ENCODE results near the gene ISX. TPM values are rescaled to one million over a fixed set of nuclear protein-coding genes. Genes with fewer than 3 reads are reported as not detected.
A peak's percentile ranks its signal among the peaks of the same experiment; 100 is the strongest.

ISX gene
- total RNA-seq (2014; rRNA removed), result not detected in 2 replicates
- percentile 4 among the genes with signal in this experiment for Bru-seq, nascent RNA
- percentile 4 among the genes with signal in this experiment for BruChase-seq, experiment 1, labeled RNA remaining after a 6-hour chase
- BruChase-seq, experiment 2, labeled RNA remaining after a 2-hour chase, result not detected
- long read RNA-seq, result 0 reads

DNA sequence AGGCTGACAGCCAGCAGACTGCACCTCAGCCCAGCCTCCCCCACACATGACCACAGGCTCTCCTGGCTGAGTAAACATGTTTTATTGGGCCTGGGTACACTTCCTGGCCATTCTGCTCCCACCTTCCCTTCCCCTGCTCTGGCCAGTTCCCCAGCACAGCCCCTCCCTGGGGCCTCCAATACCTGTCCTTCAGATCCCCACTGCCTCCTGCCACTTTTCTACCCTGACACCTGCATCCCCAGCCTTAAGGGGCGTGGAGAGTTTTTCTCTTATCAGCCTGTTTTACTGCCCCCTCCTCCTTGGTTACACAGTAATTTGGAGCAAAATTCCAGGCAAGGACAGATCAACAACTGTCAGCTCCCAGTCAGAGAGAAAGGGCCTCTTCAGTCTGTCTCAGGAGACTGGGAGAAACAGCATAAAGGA is at the start of gene ISX:
Gene ISX (plus strand): TSS at position 363 of the 423 bp plus-strand sequence. CDS start 930 bp downstream, outside the sequence.
- Histone ChIP-seq H3K27me3 (ENCODE audit: low read length) (no peaks in the 10 kb centered on the region), H3K9me3 (ENCODE audit: low read length) (no peaks in the 10 kb centered on the region), H4K20me1 (ENCODE audit: low read length) (no peaks in the 10 kb centered on the region), H3K4me1 (ENCODE audit: insufficient read depth, low read length) (0 out of 2 replicates have a peak, but pooled peaks cover 5% of the 10 kb centered on the region), H3K9ac (ENCODE audit: low read length) (no peak within 1 kb of the TSS), H3K79me2 (ENCODE audit: low read length) (no peaks in the 10 kb centered on the region), H2AFZ (ENCODE audit: low read length) (no peak within 1 kb of the TSS), H3K36me3 (ENCODE audit: low read depth, low read length) (no peaks in the 10 kb centered on the region), H3K4me2 (ENCODE audit: low read length) (no peak within 1 kb of the TSS), H3K27ac (ENCODE audit: low read length) (no peak within 1 kb of the TSS), H3K4me3 (ENCODE audit: low read length) (no peak within 1 kb of the TSS), H3F3A (ENCODE audit: low read length, unreplicated experiment) (no peaks in the 10 kb centered on the region), H3K9me2 (replicated peaks; ENCODE audit: low read length) (no peaks in the 10 kb centered on the region)
- BruUV-seq (replicated peaks), result no TSS peak
- TF ChIP-seq, protein P1, sequence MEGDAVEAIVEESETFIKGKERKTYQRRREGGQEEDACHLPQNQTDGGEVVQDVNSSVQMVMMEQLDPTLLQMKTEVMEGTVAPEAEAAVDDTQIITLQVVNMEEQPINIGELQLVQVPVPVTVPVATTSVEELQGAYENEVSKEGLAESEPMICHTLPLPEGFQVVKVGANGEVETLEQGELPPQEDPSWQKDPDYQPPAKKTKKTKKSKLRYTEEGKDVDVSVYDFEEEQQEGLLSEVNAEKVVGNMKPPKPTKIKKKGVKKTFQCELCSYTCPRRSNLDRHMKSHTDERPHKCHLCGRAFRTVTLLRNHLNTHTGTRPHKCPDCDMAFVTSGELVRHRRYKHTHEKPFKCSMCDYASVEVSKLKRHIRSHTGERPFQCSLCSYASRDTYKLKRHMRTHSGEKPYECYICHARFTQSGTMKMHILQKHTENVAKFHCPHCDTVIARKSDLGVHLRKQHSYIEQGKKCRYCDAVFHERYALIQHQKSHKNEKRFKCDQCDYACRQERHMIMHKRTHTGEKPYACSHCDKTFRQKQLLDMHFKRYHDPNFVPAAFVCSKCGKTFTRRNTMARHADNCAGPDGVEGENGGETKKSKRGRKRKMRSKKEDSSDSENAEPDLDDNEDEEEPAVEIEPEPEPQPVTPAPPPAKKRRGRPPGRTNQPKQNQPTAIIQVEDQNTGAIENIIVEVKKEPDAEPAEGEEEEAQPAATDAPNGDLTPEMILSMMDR (conservative IDR thresholded peaks at IDR 0.05; ENCODE audit: low read depth, low read length), result no peak
- TF ChIP-seq EZH2 (IDR thresholded peaks at IDR 0.05; ENCODE audit: low read length, unreplicated experiment) (no peak), EZH2phosphoT487 (IDR thresholded peaks at IDR 0.05; ENCODE audit: borderline replicate concordance, low read length) (no peak)
- intact Hi-C loops (cut with micrococcal nuclease), result no loop called here
- POLR2A ChIA-PET (ENCODE audit: unreplicated experiment), result no interaction called here
- CTCF ChIA-PET, result no interaction called here
- no peak for ATAC-seq
- peak; percentile 9 for DNase-seq

DNA sequence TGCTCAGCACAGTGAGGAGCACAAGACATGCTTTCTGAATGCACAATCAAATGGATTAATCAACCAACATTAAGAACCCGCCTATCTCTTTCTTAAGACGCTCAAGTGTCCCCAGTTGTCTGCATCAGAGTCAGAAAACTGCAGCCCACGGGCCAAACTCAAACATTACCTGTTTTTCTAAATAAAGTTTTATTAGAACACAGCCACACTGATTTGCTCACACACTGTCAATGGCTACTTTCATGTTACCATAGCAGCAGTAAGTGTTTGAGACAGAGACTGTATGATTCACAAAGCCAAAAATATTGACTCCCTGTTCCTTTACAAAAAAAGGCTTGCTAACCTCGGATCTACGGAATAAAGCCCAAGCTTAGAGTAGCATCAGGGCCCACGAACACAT is 49.0 kb upstream of the ISX start:
- no peaks in the 10 kb centered on the region for H3K27me3 ChIP-seq (ENCODE audit: low read length)
- BruUV-seq (replicated peaks), result no TSS peak
- no peak overlapping the region for H3K9ac ChIP-seq (ENCODE audit: low read length)
- no peaks in the 10 kb centered on the region for H3F3A ChIP-seq (ENCODE audit: low read length, unreplicated experiment)
- no peaks in the 10 kb centered on the region for H4K20me1 ChIP-seq (ENCODE audit: low read length)
- H3K4me2 ChIP-seq (ENCODE audit: low read length), result no peak overlapping the region
- no peak overlapping the region for H3K4me3 ChIP-seq (ENCODE audit: low read length)
- no peak for DNase-seq
- H3K36me3 ChIP-seq (ENCODE audit: low read depth, low read length), result no peaks in the 10 kb centered on the region
- POLR2A ChIA-PET (ENCODE audit: unreplicated experiment), result no interaction called here
- no peak for ATAC-seq
- TF ChIP-seq, protein P1 (conservative IDR thresholded peaks at IDR 0.05; ENCODE audit: low read depth, low read length), result no peak
- no peak for TF ChIP-seq EZH2phosphoT487 (IDR thresholded peaks at IDR 0.05; ENCODE audit: borderline replicate concordance, low read length)
- TF ChIP-seq EZH2 (IDR thresholded peaks at IDR 0.05; ENCODE audit: low read length, unreplicated experiment), result no peak
- H3K27ac ChIP-seq (ENCODE audit: low read length), result no peak overlapping the region
- H3K4me1 ChIP-seq (ENCODE audit: insufficient read depth, low read length), result no peaks in the 10 kb centered on the region
- no peaks in the 10 kb centered on the region for H3K9me2 ChIP-seq (replicated peaks; ENCODE audit: low read length)
- intact Hi-C loops (cut with micrococcal nuclease), result no loop called here
- no peaks in the 10 kb centered on the region for H3K79me2 ChIP-seq (ENCODE audit: low read length)
- CTCF ChIA-PET, result no interaction called here
- no peak overlapping the region for H2AFZ ChIP-seq (ENCODE audit: low read length)
- H3K9me3 ChIP-seq (ENCODE audit: low read length), result no peaks in the 10 kb centered on the region

- no peak for TF ChIP-seq EZH2phosphoT487 (IDR thresholded peaks at IDR 0.05; ENCODE audit: borderline replicate concordance, low read length)
- TF ChIP-seq, protein P1 (conservative IDR thresholded peaks at IDR 0.05; ENCODE audit: low read depth, low read length), result no peak
- TF ChIP-seq EZH2 (IDR thresholded peaks at IDR 0.05; ENCODE audit: low read length, unreplicated experiment), result no peak
- DNase-seq, result no peak
- ChIA-PET CTCF (no interaction called here), POLR2A (ENCODE audit: unreplicated experiment) (no interaction called here)
- ATAC-seq, result no peak
- H3K27me3 ChIP-seq (ENCODE audit: low read length), result no peaks in the 10 kb centered on the region
- no peaks in the 10 kb centered on the region for H3F3A ChIP-seq (ENCODE audit: low read length, unreplicated experiment)
- no peak overlapping the region for H3K27ac ChIP-seq (ENCODE audit: low read length)
- no peaks in the 10 kb centered on the region for H3K36me3 ChIP-seq (ENCODE audit: low read depth, low read length)
- no peaks in the 10 kb centered on the region for H3K79me2 ChIP-seq (ENCODE audit: low read length)
- H3K9me3 ChIP-seq (ENCODE audit: low read length), result no peaks in the 10 kb centered on the region
- H3K9ac ChIP-seq (ENCODE audit: low read length), result no peak overlapping the region
- H3K4me2 ChIP-seq (ENCODE audit: low read length), result no peak overlapping the region
- no peaks in the 10 kb centered on the region for H3K4me1 ChIP-seq (ENCODE audit: insufficient read depth, low read length)
- H3K4me3 ChIP-seq (ENCODE audit: low read length), result no peak overlapping the region
- no TSS peak for BruUV-seq (replicated peaks)
- H4K20me1 ChIP-seq (ENCODE audit: low read length), result no peaks in the 10 kb centered on the region
- H3K9me2 ChIP-seq (replicated peaks; ENCODE audit: low read length), result no peaks in the 10 kb centered on the region
- H2AFZ ChIP-seq (ENCODE audit: low read length), result no peak overlapping the region
- intact Hi-C loops (cut with micrococcal nuclease), result no loop called here
Measured at GRCh38 chr22:35018995-35019394, 47.0 kb upstream of the ISX start.

Measured in PC-3 (cell line).